ENCODE data around the gene LILRB5. TPM values are rescaled to one million over a fixed set of nuclear protein-coding genes. Genes with fewer than 3 reads are reported as not detected.

Gene LILRB5
- total RNA-seq, 1 donor from 2014 or later, result not detected

DNA sequence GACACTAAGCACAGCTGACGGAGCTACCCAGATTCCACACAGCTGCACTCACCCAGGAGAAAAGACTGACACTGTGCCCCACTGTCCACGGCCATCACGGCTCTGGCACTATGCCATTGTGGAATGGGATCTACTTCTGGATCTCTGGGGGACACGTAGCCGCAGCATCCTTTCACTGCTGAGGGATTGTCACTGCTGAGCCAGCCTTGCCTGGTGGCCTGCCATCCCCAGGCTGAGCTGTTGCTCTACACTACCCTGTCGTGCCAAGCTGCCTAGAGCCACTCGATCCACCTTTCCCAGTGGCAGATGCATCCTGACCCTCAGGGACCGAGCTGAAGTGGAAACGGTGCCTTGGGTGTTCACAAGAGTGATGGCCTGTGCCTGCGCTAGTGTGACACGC lies 5.0 kb upstream of the LILRB5 start:
- Histone ChIP-seq H3K79me2 (ENCODE audit: low read depth) (no peaks in the 10 kb centered on the region), H3F3A (ENCODE audit: low read depth) (peaks cover 6% of the 10 kb centered on the region), H3K4me3 (no peak overlapping the region), H3K9me3 (ENCODE audit: low read depth) (no peaks in the 10 kb centered on the region), H3K4me2 (no peak overlapping the region), H4K20me1 (ENCODE audit: low read depth) (no peaks in the 10 kb centered on the region), H3K27me3 (no peaks in the 10 kb centered on the region), H3K27ac (no peak overlapping the region), H2AFZ (replicated peaks) (no peak overlapping the region), H3K9ac (no peak overlapping the region), H3K4me1 (no peaks in the 10 kb centered on the region), H3K36me3 (no peaks in the 10 kb centered on the region)
- Mint-ChIP-seq H3K4me1 (peaks cover 3% of the 10 kb centered on the region), H3K27me3 (ENCODE audit: insufficient read depth, low read depth) (peaks cover 8% of the 10 kb centered on the region), H3K36me3 (no peaks in the 10 kb centered on the region), H3K27ac (no peak overlapping the region), H3K4me3 (no peak overlapping the region), H3K9me3 (no peaks in the 10 kb centered on the region)
- DNase-seq (ENCODE audit: low spot score), result no peak
- TF ChIP-seq EZH2phosphoT487 (IDR thresholded peaks at IDR 0.05) (no peak), EZH2 (IDR thresholded peaks at IDR 0.05) (no peak)
- TF ChIP-seq, protein P1, sequence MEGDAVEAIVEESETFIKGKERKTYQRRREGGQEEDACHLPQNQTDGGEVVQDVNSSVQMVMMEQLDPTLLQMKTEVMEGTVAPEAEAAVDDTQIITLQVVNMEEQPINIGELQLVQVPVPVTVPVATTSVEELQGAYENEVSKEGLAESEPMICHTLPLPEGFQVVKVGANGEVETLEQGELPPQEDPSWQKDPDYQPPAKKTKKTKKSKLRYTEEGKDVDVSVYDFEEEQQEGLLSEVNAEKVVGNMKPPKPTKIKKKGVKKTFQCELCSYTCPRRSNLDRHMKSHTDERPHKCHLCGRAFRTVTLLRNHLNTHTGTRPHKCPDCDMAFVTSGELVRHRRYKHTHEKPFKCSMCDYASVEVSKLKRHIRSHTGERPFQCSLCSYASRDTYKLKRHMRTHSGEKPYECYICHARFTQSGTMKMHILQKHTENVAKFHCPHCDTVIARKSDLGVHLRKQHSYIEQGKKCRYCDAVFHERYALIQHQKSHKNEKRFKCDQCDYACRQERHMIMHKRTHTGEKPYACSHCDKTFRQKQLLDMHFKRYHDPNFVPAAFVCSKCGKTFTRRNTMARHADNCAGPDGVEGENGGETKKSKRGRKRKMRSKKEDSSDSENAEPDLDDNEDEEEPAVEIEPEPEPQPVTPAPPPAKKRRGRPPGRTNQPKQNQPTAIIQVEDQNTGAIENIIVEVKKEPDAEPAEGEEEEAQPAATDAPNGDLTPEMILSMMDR (IDR thresholded peaks at IDR 0.05), result no peak

DNA sequence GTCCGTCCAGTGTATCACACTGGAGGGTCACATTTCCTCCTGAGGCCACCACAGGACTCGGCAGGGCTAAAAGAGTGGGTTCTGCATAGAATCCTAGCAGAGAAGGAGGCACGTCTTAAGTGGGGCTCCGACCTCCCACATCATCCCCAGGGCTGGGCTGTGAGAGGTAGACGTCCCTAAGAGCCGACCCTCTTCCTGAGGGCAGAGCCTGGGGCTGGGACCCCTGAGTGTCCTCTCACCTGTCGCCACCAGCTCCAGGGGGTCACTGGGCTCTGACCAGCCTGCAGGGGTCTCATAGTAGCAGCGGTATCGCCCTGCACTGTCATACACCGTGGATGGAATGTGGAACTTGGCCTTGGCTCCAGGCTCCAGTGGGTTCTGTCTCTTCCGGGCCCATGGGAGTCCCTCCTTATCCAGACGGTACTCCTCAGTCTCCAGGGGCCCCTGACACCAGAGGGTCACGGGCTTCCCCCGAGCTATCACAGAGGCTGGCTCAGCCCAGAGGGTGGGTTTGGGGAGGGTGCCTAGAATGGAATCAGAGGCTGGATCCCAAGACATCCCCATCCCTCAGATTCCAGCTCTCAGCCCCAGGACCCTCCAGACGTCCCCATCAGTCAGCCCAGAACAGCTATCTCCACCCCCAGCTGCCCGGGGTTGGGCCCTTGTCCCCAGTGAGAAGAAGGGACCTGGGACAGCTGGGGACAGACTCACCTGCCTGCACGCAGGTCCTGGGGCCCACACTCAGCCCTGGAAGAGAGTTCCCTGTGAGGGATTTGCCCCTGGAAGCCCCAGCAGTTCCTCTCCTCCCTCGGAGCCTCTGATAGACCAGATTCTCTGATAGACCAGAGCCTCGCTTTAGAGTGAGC lies 590 bp downstream of the LILRB5 start:
- H3K27me3 Mint-ChIP-seq (ENCODE audit: insufficient read depth, low read depth), result peaks cover 14% of the 10 kb centered on the region
- no peak for DNase-seq (ENCODE audit: low spot score)
- TF ChIP-seq EZH2 (IDR thresholded peaks at IDR 0.05), result no peak
- TF ChIP-seq, protein P1 (IDR thresholded peaks at IDR 0.05), result no peak
- no peak for TF ChIP-seq EZH2phosphoT487 (IDR thresholded peaks at IDR 0.05)

DNA sequence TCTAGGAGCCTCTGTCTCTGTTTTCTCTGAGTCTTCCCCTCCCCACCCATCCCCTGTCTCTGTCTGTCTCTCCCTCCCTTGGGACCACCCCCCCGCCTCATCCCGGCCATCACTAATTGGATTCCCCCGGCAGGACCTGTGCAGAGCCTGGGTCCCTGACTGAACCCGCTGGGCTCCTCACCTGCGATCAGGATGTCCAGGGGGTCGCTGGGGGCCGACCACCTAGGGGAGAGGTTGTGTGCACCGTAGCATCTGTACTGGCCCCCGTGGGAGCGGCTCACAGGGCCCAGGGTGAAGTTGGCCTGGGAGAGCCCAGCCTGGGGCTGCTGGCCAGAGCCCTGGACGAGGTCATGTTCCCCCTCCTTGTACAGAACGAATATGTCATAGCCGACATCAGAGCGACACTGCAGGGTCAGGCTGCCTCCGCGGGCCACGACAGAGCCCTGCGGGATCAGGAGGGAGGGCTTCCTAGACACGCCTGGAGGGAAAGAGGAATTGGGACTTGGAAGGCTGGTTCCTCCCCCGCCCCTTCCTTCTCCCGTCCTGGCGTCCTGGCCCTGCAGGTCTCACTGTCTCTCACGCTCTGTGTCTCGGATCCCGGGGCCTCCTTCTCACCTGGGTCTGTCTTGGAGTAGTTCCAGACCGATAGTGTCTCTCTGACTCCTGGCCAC lies 1.8 kb downstream of the LILRB5 start:
- no peak for TF ChIP-seq EZH2 (IDR thresholded peaks at IDR 0.05)
- no peak for TF ChIP-seq EZH2phosphoT487 (IDR thresholded peaks at IDR 0.05)
- TF ChIP-seq, protein P1 (IDR thresholded peaks at IDR 0.05), result no peak
- Histone ChIP-seq H3K36me3 (no peaks in the 10 kb centered on the region), H2AFZ (replicated peaks) (no peak overlapping the region), H3K4me2 (no peak overlapping the region), H3K4me1 (no peaks in the 10 kb centered on the region), H3K27ac (no peak overlapping the region), H3K9ac (no peak overlapping the region), H3F3A (ENCODE audit: low read depth) (no peaks in the 10 kb centered on the region), H3K79me2 (ENCODE audit: low read depth) (no peaks in the 10 kb centered on the region), H3K4me3 (no peak overlapping the region), H3K27me3 (peaks cover 3% of the 10 kb centered on the region), H4K20me1 (ENCODE audit: low read depth) (no peaks in the 10 kb centered on the region), H3K9me3 (ENCODE audit: low read depth) (no peaks in the 10 kb centered on the region)
- Mint-ChIP-seq H3K27me3 (ENCODE audit: insufficient read depth, low read depth) (peaks cover 14% of the 10 kb centered on the region), H3K4me3 (no peak overlapping the region), H3K4me1 (peaks cover 5% of the 10 kb centered on the region), H3K36me3 (peaks cover 3% of the 10 kb centered on the region), H3K9me3 (no peaks in the 10 kb centered on the region), H3K27ac (no peak overlapping the region)
- DNase-seq (ENCODE audit: low spot score), result no peak

More for the DNA sequence above, 590 bp downstream of the LILRB5 start:
- no peaks in the 10 kb centered on the region for H3K79me2 ChIP-seq (ENCODE audit: low read depth)
- H2AFZ ChIP-seq (replicated peaks), result no peak overlapping the region
- H3K9ac ChIP-seq, result no peak overlapping the region
- H3K27ac Mint-ChIP-seq, result peak overlapping the region; percentile 33
- H3F3A ChIP-seq (ENCODE audit: low read depth), result no peaks in the 10 kb centered on the region
- H3K27ac ChIP-seq, result no peak overlapping the region
- H3K4me3 Mint-ChIP-seq, result no peak overlapping the region
- H3K4me2 ChIP-seq, result no peak overlapping the region
- no peaks in the 10 kb centered on the region for H3K27me3 ChIP-seq
- no peaks in the 10 kb centered on the region for H3K4me1 ChIP-seq
- H3K4me1 Mint-ChIP-seq, result peaks cover 3% of the 10 kb centered on the region
- no peaks in the 10 kb centered on the region for H3K9me3 Mint-ChIP-seq
- H3K4me3 ChIP-seq, result no peak overlapping the region
- H3K36me3 ChIP-seq, result no peaks in the 10 kb centered on the region
- no peaks in the 10 kb centered on the region for H3K9me3 ChIP-seq (ENCODE audit: low read depth)
- peaks cover 3% of the 10 kb centered on the region for H3K36me3 Mint-ChIP-seq
- no peaks in the 10 kb centered on the region for H4K20me1 ChIP-seq (ENCODE audit: low read depth)
